ENCODE measurements around the gene CHMP2A. TPM values are rescaled to one million over a fixed set of nuclear protein-coding genes. Genes with fewer than 3 reads are reported as not detected.

CHMP2A gene
- total and polyA plus RNA-seq, 10 of the 15 experiments (the other 5 are each of a cell fraction or from before 2014, with no cell fraction given), result 69.5 to 172 (median 109) TPM

DNA sequence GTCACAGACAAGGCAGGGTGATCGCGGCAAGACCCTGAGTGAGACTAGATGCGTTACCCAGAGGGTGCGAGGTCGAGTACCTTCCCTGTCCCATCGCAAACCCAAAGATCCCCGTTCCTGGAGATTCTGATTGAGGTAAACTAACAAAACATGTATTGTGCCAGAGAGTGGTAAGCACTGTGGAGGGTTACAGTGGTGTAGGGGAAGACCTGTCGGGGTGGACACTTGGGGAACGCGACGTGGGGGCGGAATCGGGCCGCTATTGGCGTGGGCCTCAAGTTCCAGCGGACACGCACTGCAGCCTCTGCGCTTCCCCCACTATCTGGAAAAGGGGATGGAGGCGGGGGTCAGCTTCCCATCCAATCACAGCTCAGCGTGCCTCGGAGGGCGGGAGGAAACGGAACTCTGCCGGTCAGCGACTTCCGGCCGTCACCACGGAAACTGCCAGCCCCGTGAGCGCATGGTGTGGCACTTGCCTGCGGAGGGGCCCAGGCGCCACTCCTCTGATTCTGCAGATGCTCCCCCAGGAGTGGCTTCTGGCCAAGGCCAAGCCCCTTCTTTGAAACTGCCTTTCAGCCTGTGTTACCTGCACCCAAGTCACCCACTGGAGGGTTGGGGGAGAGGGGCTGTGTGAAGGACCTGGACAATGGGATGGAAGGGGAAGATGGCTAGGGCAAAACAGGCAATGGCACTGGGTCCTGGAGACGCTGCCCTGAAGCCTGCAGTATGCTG is 4.5 kb upstream of the CHMP2A start (continued):
- TF ChIP-seq, protein P1, sequence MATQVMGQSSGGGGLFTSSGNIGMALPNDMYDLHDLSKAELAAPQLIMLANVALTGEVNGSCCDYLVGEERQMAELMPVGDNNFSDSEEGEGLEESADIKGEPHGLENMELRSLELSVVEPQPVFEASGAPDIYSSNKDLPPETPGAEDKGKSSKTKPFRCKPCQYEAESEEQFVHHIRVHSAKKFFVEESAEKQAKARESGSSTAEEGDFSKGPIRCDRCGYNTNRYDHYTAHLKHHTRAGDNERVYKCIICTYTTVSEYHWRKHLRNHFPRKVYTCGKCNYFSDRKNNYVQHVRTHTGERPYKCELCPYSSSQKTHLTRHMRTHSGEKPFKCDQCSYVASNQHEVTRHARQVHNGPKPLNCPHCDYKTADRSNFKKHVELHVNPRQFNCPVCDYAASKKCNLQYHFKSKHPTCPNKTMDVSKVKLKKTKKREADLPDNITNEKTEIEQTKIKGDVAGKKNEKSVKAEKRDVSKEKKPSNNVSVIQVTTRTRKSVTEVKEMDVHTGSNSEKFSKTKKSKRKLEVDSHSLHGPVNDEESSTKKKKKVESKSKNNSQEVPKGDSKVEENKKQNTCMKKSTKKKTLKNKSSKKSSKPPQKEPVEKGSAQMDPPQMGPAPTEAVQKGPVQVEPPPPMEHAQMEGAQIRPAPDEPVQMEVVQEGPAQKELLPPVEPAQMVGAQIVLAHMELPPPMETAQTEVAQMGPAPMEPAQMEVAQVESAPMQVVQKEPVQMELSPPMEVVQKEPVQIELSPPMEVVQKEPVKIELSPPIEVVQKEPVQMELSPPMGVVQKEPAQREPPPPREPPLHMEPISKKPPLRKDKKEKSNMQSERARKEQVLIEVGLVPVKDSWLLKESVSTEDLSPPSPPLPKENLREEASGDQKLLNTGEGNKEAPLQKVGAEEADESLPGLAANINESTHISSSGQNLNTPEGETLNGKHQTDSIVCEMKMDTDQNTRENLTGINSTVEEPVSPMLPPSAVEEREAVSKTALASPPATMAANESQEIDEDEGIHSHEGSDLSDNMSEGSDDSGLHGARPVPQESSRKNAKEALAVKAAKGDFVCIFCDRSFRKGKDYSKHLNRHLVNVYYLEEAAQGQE (IDR thresholded peaks at IDR 0.05; ENCODE audit: low read depth, low read length), result no peak
- TF ChIP-seq GATAD2B (conservative IDR thresholded peaks at IDR 0.05; ENCODE audit: low read depth) (peak; percentile 69; the same call in 1 of the 2 replicates), JUND (IDR thresholded peaks at IDR 0.05; ENCODE audit: low read depth, low read length) (no peak), NFXL1 (IDR thresholded peaks at IDR 0.05; ENCODE audit: borderline replicate concordance) (no peak), NR2C2 (IDR thresholded peaks at IDR 0.05; ENCODE audit: borderline replicate concordance, control insufficient read depth, insufficient read length, low read depth) (no peak), ESRRA (IDR thresholded peaks at IDR 0.05; ENCODE audit: low read length) (no peak), YBX1 (IDR thresholded peaks at IDR 0.05) (no peak), TCF3 (IDR thresholded peaks at IDR 0.05; ENCODE audit: borderline replicate concordance, insufficient read depth, low read depth, low read length) (peak; percentile 34; the same call in 1 of the 2 replicates), NFYB (IDR thresholded peaks at IDR 0.05; ENCODE audit: insufficient read depth, low read depth, low read length) (peak; percentile 91), SREBF1 (IDR thresholded peaks at IDR 0.05; ENCODE audit: low read length) (0 out of 2 replicates have a peak, but pooled peaks have one; percentile 4), POLR2AphosphoS2 (IDR thresholded peaks at IDR 0.05; ENCODE audit: low read depth, low read length) (0 out of 2 replicates have a peak, but pooled peaks have one; percentile 82), BRCA1 (IDR thresholded peaks at IDR 0.05; ENCODE audit: low read depth, low read length) (no peak), KAT2A (conservative IDR thresholded peaks at IDR 0.05; ENCODE audit: control insufficient read depth, low read depth, low read length) (no peak), NFIC (IDR thresholded peaks at IDR 0.05; ENCODE audit: low read depth, low read length) (no peak), SMARCA5 (IDR thresholded peaks at IDR 0.05) (peak; percentile 99), IKZF2 (IDR thresholded peaks at IDR 0.05) (peak; percentile 63 to 82), SMAD5 (IDR thresholded peaks at IDR 0.05; ENCODE audit: low read depth) (peak; percentile 65), RBBP5 (conservative IDR thresholded peaks at IDR 0.05) (no peak)
- TF ChIP-seq, protein P2, sequence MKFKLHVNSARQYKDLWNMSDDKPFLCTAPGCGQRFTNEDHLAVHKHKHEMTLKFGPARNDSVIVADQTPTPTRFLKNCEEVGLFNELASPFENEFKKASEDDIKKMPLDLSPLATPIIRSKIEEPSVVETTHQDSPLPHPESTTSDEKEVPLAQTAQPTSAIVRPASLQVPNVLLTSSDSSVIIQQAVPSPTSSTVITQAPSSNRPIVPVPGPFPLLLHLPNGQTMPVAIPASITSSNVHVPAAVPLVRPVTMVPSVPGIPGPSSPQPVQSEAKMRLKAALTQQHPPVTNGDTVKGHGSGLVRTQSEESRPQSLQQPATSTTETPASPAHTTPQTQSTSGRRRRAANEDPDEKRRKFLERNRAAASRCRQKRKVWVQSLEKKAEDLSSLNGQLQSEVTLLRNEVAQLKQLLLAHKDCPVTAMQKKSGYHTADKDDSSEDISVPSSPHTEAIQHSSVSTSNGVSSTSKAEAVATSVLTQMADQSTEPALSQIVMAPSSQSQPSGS (IDR thresholded peaks at IDR 0.05; ENCODE audit: low read length), result no peak
- TF ChIP-seq, protein P3, sequence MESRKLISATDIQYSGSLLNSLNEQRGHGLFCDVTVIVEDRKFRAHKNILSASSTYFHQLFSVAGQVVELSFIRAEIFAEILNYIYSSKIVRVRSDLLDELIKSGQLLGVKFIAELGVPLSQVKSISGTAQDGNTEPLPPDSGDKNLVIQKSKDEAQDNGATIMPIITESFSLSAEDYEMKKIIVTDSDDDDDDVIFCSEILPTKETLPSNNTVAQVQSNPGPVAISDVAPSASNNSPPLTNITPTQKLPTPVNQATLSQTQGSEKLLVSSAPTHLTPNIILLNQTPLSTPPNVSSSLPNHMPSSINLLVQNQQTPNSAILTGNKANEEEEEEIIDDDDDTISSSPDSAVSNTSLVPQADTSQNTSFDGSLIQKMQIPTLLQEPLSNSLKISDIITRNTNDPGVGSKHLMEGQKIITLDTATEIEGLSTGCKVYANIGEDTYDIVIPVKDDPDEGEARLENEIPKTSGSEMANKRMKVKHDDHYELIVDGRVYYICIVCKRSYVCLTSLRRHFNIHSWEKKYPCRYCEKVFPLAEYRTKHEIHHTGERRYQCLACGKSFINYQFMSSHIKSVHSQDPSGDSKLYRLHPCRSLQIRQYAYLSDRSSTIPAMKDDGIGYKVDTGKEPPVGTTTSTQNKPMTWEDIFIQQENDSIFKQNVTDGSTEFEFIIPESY (IDR thresholded peaks at IDR 0.05), result no peak
- TF ChIP-seq, protein P4, sequence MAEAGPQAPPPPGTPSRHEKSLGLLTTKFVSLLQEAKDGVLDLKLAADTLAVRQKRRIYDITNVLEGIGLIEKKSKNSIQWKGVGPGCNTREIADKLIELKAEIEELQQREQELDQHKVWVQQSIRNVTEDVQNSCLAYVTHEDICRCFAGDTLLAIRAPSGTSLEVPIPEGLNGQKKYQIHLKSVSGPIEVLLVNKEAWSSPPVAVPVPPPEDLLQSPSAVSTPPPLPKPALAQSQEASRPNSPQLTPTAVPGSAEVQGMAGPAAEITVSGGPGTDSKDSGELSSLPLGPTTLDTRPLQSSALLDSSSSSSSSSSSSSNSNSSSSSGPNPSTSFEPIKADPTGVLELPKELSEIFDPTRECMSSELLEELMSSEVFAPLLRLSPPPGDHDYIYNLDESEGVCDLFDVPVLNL (IDR thresholded peaks at IDR 0.05; ENCODE audit: low read depth, low read length), result no peak
- TF ChIP-seq, protein P5, sequence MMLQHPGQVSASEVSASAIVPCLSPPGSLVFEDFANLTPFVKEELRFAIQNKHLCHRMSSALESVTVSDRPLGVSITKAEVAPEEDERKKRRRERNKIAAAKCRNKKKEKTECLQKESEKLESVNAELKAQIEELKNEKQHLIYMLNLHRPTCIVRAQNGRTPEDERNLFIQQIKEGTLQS (IDR thresholded peaks at IDR 0.05; ENCODE audit: borderline replicate concordance, extremely low read depth, low read depth, low read length), result no peak

Measured in GM12878 (cell line).